ENCODE measurements around the gene AMN.

AMN gene

DNA sequence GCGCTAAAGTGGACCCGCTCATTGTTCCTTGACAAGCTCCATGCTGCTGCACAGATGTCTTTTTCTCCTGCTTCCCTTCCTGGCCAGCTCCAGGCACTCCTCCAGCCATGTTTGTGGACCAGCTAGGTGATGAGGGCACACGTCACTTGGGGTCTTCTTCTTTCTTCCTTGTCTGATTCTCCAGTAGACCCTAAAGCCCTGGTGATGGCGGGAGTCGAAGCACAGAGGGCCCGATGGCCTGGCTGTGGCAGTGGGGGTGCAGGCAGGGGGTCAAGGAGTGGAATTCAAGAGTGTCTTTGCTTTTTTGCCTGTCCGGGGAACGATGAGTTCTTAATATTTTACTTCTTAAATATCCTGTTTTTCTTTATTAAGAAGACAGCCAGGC is 23.0 kb upstream of the AMN start:
- no peak for DNase-seq

- DNase-seq: no peak
These were observed 21.6 kb upstream of the AMN start for GRCh38 chr14:102900631-102901571.

GRCh38 chr14:102901633-102902032 is 20.8 kb upstream of the AMN start:
- DNase-seq: no peak

GRCh38 chr14:102902086-102902485 is 20.4 kb upstream of the AMN start:
- DNase-seq: no peak

DNA sequence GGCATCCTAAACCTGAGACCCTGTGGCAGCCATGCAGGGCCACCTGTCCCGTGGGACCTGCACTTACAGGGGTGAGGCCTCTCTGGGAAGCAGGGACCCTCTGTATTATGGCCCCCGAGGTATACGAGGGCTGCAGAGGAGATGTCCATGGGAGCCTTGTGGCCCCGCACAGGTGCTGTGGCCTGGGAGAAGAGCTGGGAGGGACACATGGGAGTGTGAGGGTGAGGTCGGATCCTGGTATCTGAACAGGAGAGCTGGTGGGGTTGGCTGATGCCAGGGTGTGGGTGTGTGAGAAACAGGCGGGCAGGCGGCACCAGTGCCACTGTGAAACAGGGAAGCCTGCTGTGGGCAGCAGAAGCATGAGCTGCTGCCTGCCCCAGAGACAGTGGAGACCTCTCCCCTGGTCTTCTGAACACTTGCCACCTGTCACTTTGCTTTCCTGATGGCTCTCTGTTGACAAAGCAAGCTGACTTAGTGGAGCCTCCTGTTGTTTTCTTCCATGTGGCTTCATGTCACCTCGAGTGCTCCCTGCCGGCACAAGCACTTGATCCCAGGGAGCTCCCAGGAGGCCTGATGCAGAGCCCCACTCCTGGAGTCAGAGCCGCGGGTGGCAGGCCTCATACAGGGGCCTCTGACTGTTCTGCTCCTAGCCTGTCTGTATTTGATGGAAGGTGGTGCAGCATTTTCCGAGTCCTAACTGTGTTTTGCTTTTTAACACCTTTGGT is 19.8 kb upstream of the AMN start:
- DNase-seq: no peak

DNA sequence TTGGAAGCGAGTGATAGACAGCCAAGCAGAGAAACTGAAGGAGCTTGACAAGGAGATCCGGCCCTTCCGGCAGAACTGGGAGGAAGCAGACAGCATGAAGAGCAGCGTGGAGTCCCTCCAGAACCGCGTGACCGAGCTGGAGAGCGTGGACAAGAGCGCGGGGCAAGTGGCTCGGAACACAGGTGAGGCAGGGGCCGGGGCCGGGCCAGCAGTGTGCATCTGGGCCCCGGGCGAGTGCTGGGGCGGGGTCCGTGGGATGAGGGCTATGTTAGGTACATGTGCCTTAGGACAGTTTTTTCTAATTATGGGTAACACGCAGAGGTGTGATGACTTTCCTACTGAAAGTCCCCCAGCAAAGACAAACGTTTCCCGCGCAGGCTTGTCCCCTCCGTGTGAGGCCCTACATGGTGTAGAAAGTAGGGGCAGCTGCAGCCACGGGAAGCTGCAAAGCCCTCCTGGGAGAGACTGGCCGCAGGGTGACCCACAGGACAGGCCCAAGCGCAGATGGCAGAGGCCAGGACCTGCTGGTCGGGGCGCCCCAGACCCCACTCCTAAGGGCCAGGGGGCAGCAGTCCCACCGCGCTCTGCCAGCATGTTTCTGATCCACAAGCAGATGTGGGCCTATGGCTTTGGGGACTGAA is 19.1 kb upstream of the AMN start:
- no peak for DNase-seq

GRCh38 chr14:102903889-102904512 is 18.5 kb upstream of the AMN start:
- no peak for DNase-seq

- DNase-seq: no peak
These were observed 17.1 kb upstream of the AMN start for GRCh38 chr14:102905116-102906108.

DNA sequence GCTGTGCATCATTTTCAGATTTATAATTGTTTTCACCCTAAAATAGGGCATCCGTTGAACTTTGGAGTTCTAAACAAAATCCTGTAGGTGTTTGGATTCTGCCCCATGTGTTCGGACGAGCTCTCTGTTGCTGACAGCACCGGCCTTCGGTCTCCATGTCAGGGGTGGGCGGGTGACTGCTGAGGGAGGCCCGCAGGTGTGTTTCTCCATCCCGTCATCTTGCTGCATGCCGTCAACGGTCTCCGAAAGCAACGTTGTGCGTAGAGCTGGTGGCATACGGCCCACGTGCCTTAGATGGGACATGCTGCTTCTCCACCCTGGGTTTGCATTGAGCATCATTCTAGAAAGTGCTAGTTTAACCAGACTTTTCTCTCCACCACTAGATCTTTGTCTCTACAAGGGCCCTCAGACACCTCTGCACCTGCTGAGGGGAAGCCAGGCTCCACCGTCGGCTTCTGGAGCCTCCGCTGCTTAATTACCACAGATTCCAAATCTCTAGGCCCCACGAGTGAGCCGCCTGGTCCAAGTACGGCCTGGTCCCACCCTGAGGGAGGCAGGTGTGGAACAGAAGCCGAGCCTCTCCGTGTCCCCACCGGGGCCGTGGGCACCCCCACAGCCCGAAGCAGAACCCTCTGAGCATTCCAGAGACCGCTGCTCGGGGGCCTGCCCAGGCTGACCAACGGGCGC is 15.7 kb upstream of the AMN start:
- DNase-seq: no peak

DNA sequence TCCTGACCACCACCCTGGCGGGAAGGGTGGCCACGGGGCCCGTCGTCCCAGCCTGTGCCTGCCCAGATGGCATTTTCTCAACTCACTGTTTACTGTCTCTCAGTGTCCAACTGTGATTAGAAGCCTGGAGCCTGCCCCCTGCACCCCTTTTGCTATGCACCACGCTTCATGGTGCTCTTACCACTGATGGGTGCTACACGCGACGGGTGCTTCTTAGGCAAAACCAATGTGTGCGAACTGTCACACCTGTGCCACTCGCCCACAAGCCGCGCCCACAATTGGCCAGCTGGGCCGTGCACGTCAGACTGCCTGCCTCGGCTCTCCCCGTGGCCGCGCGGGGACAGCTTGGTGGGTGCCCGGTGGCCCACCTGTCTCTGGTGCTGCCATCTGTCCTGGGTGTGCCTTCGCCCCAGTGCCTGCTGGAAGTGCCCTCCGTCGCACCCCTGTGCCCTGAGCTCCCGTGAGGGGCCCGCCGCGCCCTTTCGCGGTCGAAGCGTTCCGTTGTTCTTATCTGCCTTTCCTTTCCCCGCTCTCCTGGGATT is 15.1 kb upstream of the AMN start:
- no peak for DNase-seq

- DNase-seq: no peak
These were observed 14.3 kb upstream of the AMN start for GRCh38 chr14:102907980-102908730.

DNA sequence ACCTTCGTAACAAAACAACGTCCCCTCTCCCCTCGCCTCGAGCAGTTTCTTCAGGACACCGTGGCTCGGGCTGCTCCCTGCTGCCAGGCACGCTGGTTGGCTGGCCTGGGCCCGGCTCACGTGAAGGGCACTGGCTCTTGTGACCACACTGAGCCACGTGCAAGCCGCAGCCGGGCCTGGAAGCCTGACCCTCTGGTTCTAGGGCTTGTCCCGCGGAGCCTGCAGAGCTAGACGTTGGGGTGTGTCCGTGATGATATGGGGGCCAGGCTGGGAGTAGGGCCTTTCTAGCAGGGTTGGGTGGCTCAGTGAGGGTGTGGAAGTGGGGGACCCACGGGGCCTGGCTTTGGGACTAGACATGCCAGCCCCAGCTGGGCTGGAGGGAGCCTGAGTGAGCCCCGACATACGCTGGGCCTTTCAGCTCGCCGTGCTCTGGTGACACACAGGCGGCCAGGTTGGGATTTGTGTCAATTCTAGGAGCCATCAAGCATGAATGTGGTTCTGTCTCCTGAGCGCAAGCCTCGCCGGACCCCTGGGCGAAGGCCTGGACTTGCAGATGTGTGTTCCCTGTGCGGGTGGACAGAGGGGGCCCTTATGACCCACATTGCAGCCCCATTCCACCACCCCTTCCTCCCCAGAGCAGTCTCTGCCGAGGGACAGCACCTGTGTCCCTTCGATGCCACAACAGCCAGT is 13.6 kb upstream of the AMN start:
- no peak for DNase-seq

GRCh38 chr14:102909462-102909861 is 13.0 kb upstream of the AMN start:
- no peak for DNase-seq

- no peak for DNase-seq
These were observed 12.6 kb upstream of the AMN start for GRCh38 chr14:102909911-102910310.

DNA sequence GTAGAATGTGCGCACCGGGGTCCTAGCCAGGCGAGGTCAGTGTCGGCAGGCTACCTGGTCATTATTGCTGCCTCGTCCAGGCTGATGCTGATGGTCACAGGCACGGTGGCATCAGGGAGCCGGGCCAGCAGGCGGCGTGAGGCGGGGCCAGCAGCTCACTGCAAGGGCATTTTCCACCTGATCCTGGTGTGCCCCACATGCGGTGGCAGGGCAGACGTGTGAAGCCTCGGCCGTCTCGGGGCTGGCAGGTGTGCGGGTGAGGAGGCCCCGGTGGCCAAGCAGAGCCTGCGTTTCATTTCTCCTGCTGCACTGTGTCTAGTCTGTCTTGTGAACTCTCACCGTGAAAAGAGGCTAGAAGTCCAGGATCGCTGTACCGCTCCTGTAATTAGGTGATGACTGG is 12.0 kb upstream of the AMN start:
- no peak for DNase-seq

- no peak for DNase-seq
These were observed 10.9 kb upstream of the AMN start for GRCh38 chr14:102911541-102911951.

GRCh38 chr14:102911991-102912761 is 10.3 kb upstream of the AMN start:
- no peak for DNase-seq

DNA sequence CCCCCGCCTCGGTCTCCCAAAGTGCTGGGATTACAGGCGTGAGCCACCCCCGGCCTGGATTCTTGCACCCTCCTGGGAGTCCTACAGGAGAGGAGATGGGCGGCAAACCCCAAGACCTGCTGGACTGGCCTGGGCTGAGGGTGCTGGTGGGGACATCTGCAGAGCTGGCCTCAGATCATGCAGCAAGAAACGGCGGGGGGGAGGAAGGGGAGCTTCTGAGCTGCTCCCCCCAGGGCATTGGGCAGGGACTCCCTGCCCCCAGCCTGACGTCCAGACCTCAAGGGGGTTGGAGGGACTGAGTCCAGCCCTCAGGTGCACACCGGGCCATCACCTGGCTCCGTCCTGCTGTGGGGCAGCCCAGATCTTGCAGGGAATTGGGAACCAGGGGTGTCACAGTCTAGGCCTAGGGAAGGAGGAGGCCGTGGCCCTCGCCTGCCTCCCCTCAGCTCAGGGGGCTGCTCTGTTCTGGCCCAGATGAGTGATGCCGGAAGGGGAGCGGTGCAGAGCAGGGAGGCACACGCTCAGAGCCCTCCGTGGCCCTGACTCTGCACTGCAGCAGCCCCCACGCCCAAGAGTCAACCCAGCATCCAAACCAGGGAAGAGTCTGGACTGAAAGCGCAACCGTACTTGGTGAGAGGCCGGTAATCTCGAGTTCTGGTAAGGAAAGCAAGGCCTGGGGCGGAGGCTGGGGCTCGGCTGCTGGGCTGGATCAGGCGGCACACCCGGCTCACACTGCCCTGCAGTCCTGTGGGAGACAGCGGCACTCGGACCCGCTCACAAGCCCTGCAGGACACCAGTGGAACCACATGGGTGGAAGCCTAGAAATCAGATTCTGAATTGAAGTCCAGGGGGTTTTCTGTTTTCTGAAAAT is 8.9 kb upstream of the AMN start:
- DNase-seq: no peak
